Transverse colon (tissue), 4 donors: ENCODE results near the gene CAPSL. TPM values are rescaled to one million over a fixed set of nuclear protein-coding genes. Genes with fewer than 3 reads are reported as not detected.

Experiments used
- DNase-seq: peaks from one replicate; pipeline ENCODE4 v3.0.0-alpha.2; 2019
- H3K27ac ChIP-seq, 4 donors: fragments of 200-600 bp; sonication (generic); 2 replicates each; pipeline ENCODE4 v1.5.1; 2016 to 2018; ENCODE audit warnings: inconsistent platforms in 4 of 4
- H3K27me3 ChIP-seq: fragments of 200-600 bp; sonication (generic); 2 replicates; pipeline ENCODE4 v1.5.1; 2017; ENCODE audit warnings: inconsistent platforms
- H3K36me3 ChIP-seq, 4 donors: fragments of 200-600 bp; sonication (generic); 2 replicates each; pipeline ENCODE4 v1.5.1; 2017 to 2019; ENCODE audit warnings: inconsistent platforms in 4 of 4
- H3K4me1 ChIP-seq, 4 donors: fragments of 200-600 bp; sonication (generic); 2 replicates each; pipeline ENCODE4 v1.5.1; 2017 to 2020; ENCODE audit warnings: inconsistent platforms in 4 of 4
- H3K4me3 ChIP-seq, 4 donors: fragments of 200-600 bp; sonication (generic); 1 replicate in 1 of 4; 2 replicates in 3 of 4; pipeline versions ENCODE4 v1.5.1 to v1.6.1; 2017 to 2019; ENCODE audit warnings: inconsistent platforms in 4 of 4
- H3K9me3 ChIP-seq, 2 donors: fragments of 200-600 bp; sonication (generic); 2 replicates each; pipeline ENCODE4 v1.5.1; 2017 to 2019; ENCODE audit warnings: inconsistent platforms in 2 of 2
- CTCF ChIP-seq, 5 experiments: fragments of 200-600 bp in 3 of 5; fragments of 450-650 bp in 2 of 5; sonication (generic) in 3 of 5; IDR thresholded peaks; 1 replicate in 2 of 5; 2 replicates in 3 of 5; pipeline ENCODE4 v1.5.1; 2016 to 2017; ENCODE audit warnings: antibody characterized with exemption in 5 of 5, inconsistent platforms in 3 of 5, mild to moderate bottlenecking in 2 of 5, moderate library complexity in 1 of 5
- EP300 ChIP-seq: sonication (generic); formaldehyde crosslinking; IDR thresholded peaks from one replicate; pipeline ENCODE4 v1.6.1; 2017; ENCODE audit warnings: antibody characterized with exemption, low read depth
- POLR2A ChIP-seq: fragments of 450-650 bp; IDR thresholded peaks from one replicate; pipeline ENCODE4 v1.6.1; 2016; ENCODE audit warnings: antibody characterized with exemption, mild to moderate bottlenecking, moderate library complexity
- POLR2AphosphoS5 ChIP-seq, 3 donors: sonication (generic); formaldehyde crosslinking; IDR thresholded peaks; one replicate each; pipeline ENCODE4 v1.6.1; 2016; ENCODE audit warnings: antibody characterized with exemption in 3 of 3
- WGBS, 2 donors: methylation state at CpG; one replicate each; pipeline ENCODE4 v1.1.5; 2018; ENCODE audit warnings: low coverage in 1 of 2; 5-methylcytosine and 5-hydroxymethylcytosine counted together
- in situ Hi-C, 4 donors: fragments of 200-750 bp; cut with MboI; loops; one replicate each; pipeline versions ENCODE4 v1.15.0 to v1.15.1; 2017; ENCODE audit warnings: low sequenced_read_pairs in 3 of 4, low pct_ligation_motif_present in 1 of 4, low pct_unique_long_range_greater_than_20kb in 1 of 4
- intact Hi-C: fragments of 100-400 bp; cut with DNase I; formaldehyde crosslinking; loops from one replicate; pipeline ENCODE4 v1.15.1; 2023; ENCODE audit warnings: low total_unique reads
- total RNA-seq, 4 donors: library from RNA; depleted of rRNA; stranded (reverse); fragments of >200 nt; gene quantifications; one replicate each; pipeline ENCODE4 v1.1.0, GENCODE V29; 2016

Gene CAPSL
- total RNA-seq, 4 donors from 2014 or later = not detected

- Histone ChIP-seq H3K9me3 (no peaks in the 10 kb centered on the region), H3K27ac (no peak overlapping the region), H3K36me3 (no peaks in the 10 kb centered on the region), H3K27me3 (peaks cover 19% of the 10 kb centered on the region), H3K4me1 (peaks cover 0 to 9% (median 4%) of the 10 kb centered on the region in 4 donors), H3K4me3 (no peak overlapping the region)
- intact Hi-C loops (loop anchor here (10.0 kb wide), 1 partner anchor 148 kb away; no protein-coding TSS in a partner anchor), in situ Hi-C loops (loop anchor here in 2 of 4 donors (10.0 to 25.0 kb wide), 4 partner anchors 148 to 828 kb away; no protein-coding TSS in a partner anchor)
- WGBS, 2 donors = 80 to 81% methylated on average over 5 to 7 of the region's 7 CpGs
- no peak for DNase-seq
- TF ChIP-seq EP300 (no peak), POLR2AphosphoS5 (IDR thresholded peaks at IDR 0.05) (no peak), POLR2A (no peak), CTCF (IDR thresholded peaks at IDR 0.05) (no peak)
Observed at GRCh38 chr5:35922468-35922867, 16.0 kb downstream of the CAPSL start.

- Histone ChIP-seq H3K27me3 (peaks cover 19% of the 10 kb centered on the region), H3K4me3 (no peak overlapping the region), H3K36me3 (no peaks in the 10 kb centered on the region), H3K4me1 (peaks cover 0 to 9% (median 4%) of the 10 kb centered on the region in 4 donors), H3K27ac (no peak overlapping the region), H3K9me3 (no peaks in the 10 kb centered on the region)
- intact Hi-C loops (loop anchor here (10.0 kb wide), 1 partner anchor 147 kb away; no protein-coding TSS in a partner anchor), in situ Hi-C loops (loop anchor here in 2 of 4 donors (10.0 to 25.0 kb wide), 4 partner anchors 147 to 827 kb away; no protein-coding TSS in a partner anchor)
- TF ChIP-seq CTCF (IDR thresholded peaks at IDR 0.05) = no peak
- no peak for TF ChIP-seq EP300
- TF ChIP-seq POLR2AphosphoS5 (IDR thresholded peaks at IDR 0.05) = no peak
- no peak for TF ChIP-seq POLR2A
- 72 to 78% methylated on average over 5 of the region's 5 CpGs for WGBS, 2 donors
- no peak for DNase-seq
Observed at GRCh38 chr5:35921930-35922329, 16.5 kb downstream of the CAPSL start.

- Histone ChIP-seq H3K4me1 (peaks cover 0 to 9% (median 4%) of the 10 kb centered on the region in 4 donors), H3K27me3 (peaks cover 19% of the 10 kb centered on the region), H3K36me3 (no peaks in the 10 kb centered on the region), H3K9me3 (no peaks in the 10 kb centered on the region), H3K4me3 (no peak overlapping the region), H3K27ac (no peak overlapping the region)
- in situ Hi-C loops = loop anchor here in 2 of 4 donors (10.0 to 25.0 kb wide), 4 partner anchors 146 to 826 kb away; no protein-coding TSS in a partner anchor
- DNase-seq = no peak
- 79% methylated on average over 11 of the region's 11 CpGs; no CpG with 5 or more reads in 1 of the 2 donors for WGBS, 2 donors
- intact Hi-C loops = loop anchor here (10.0 kb wide), 1 partner anchor 146 kb away; no protein-coding TSS in a partner anchor
- TF ChIP-seq CTCF (IDR thresholded peaks at IDR 0.05) (no peak), POLR2A (no peak), EP300 (no peak), POLR2AphosphoS5 (IDR thresholded peaks at IDR 0.05) (no peak)
Observed at GRCh38 chr5:35920890-35921289, 17.5 kb downstream of the CAPSL start.

- intact Hi-C loops (no loop called here), in situ Hi-C loops (loop anchor here in 2 of 4 donors (25.0 kb wide), 2 partner anchors 257 to 282 kb away; no protein-coding TSS in a partner anchor)
- H3K4me3 ChIP-seq = no peak overlapping the region
- H3K4me1 ChIP-seq = no peaks in the 10 kb centered on the region
- no peaks in the 10 kb centered on the region for H3K9me3 ChIP-seq
- WGBS, 2 donors = 30 to 53% methylated on average over 3 to 4 of the region's 4 CpGs
- no peaks in the 10 kb centered on the region for H3K36me3 ChIP-seq
- TF ChIP-seq POLR2A = no peak
- TF ChIP-seq CTCF (IDR thresholded peaks at IDR 0.05) = no peak
- no peak for TF ChIP-seq EP300
- no peak for TF ChIP-seq POLR2AphosphoS5 (IDR thresholded peaks at IDR 0.05)
- H3K27me3 ChIP-seq = peaks cover 5% of the 10 kb centered on the region
- H3K27ac ChIP-seq = no peak overlapping the region
- no peak for DNase-seq
Observed at GRCh38 chr5:35919191-35919590, 19.2 kb downstream of the CAPSL start.
